Measurements from ENCODE around the gene SGSH. TPM values are rescaled to one million over a fixed set of nuclear protein-coding genes. Genes with fewer than 3 reads are reported as not detected.
A peak's percentile ranks its signal among the peaks of the same experiment; 100 is the strongest.

SGSH gene
- 30.4 TPM for polyA plus RNA-seq (2013, experiment 1 of 2)
- polyA plus RNA-seq (2013, experiment 2 of 2), result 19.2 TPM

GRCh38 chr17:80220054-80220735, at the start of gene SGSH, which contains the start of gene SLC26A11:
SGSH (minus strand) TSS chr17:80220333; CDS start chr17:80220313, 20 bp downstream.
SLC26A11 (plus strand) TSS chr17:80220427; CDS start chr17:80221561, 1,134 bp downstream.
- Histone ChIP-seq H3K27ac (ENCODE audit: low read depth, low read length, severe bottlenecking) (peak within 1 kb of the TSS; percentile 41), H3K36me3 (ENCODE audit: control insufficient read depth, insufficient read depth, low read length) (peaks cover 43% of the 10 kb centered on the region), H3K4me1 (ENCODE audit: control insufficient read depth, insufficient read depth, low read length, poor library complexity, severe bottlenecking) (peaks cover 12% of the 10 kb centered on the region), H3K4me3 (ENCODE audit: extremely low read depth, insufficient read depth, low read length, poor library complexity, severe bottlenecking) (peak within 1 kb of the TSS; percentile 89), H3K9me3 (ENCODE audit: control insufficient read depth, low read length) (no peaks in the 10 kb centered on the region)
- WGBS, 2 experiments (ENCODE audit: insufficient coverage in 2 of 2), result 0 to 1% methylated on average over 42 to 53 of the region's 77 CpGs

- Histone ChIP-seq H3K4me1 (ENCODE audit: control insufficient read depth, insufficient read depth, low read length, poor library complexity, severe bottlenecking) (peaks cover under 1% of the 10 kb centered on the region), H3K36me3 (ENCODE audit: control insufficient read depth, insufficient read depth, low read length) (peaks cover 54% of the 10 kb centered on the region), H3K4me3 (ENCODE audit: extremely low read depth, insufficient read depth, low read length, poor library complexity, severe bottlenecking) (no peak overlapping the region), H3K9me3 (ENCODE audit: control insufficient read depth, low read length) (no peaks in the 10 kb centered on the region), H3K27ac (ENCODE audit: low read depth, low read length, severe bottlenecking) (no peak overlapping the region)
- 94 to 100% methylated on average over 1 to 2 of the region's 2 CpGs for WGBS, 2 experiments (ENCODE audit: insufficient coverage in 2 of 2)
Observed at GRCh38 chr17:80269405-80269807, 49.3 kb upstream of the SGSH start.

- Histone ChIP-seq H3K9me3 (ENCODE audit: control insufficient read depth, low read length) (no peaks in the 10 kb centered on the region), H3K36me3 (ENCODE audit: control insufficient read depth, insufficient read depth, low read length) (peaks cover 57% of the 10 kb centered on the region), H3K4me3 (ENCODE audit: extremely low read depth, insufficient read depth, low read length, poor library complexity, severe bottlenecking) (no peak overlapping the region), H3K4me1 (ENCODE audit: control insufficient read depth, insufficient read depth, low read length, poor library complexity, severe bottlenecking) (peaks cover 6% of the 10 kb centered on the region), H3K27ac (ENCODE audit: low read depth, low read length, severe bottlenecking) (no peak overlapping the region)
- 59 to 79% methylated on average over 3 to 4 of the region's 4 CpGs for WGBS, 2 experiments (ENCODE audit: insufficient coverage in 2 of 2)
Observed at GRCh38 chr17:80268427-80268826, 48.3 kb upstream of the SGSH start.

GRCh38 chr17:80267391-80267790, 47.3 kb upstream of the SGSH start:
- H3K4me3 ChIP-seq (ENCODE audit: extremely low read depth, insufficient read depth, low read length, poor library complexity, severe bottlenecking), result no peak overlapping the region
- WGBS, 2 experiments (ENCODE audit: insufficient coverage in 2 of 2), result 96% methylated on average over 4 of the region's 6 CpGs; no CpG with 5 or more reads in 1 of the 2 experiments

GRCh38 chr17:80265205-80266068, 45.3 kb upstream of the SGSH start:
- 95 to 96% methylated on average over 15 to 16 of the region's 17 CpGs for WGBS, 2 experiments (ENCODE audit: insufficient coverage in 2 of 2)
- Histone ChIP-seq H3K27ac (ENCODE audit: low read depth, low read length, severe bottlenecking) (no peak overlapping the region), H3K4me1 (ENCODE audit: control insufficient read depth, insufficient read depth, low read length, poor library complexity, severe bottlenecking) (peaks cover 15% of the 10 kb centered on the region), H3K9me3 (ENCODE audit: control insufficient read depth, low read length) (no peaks in the 10 kb centered on the region), H3K36me3 (ENCODE audit: control insufficient read depth, insufficient read depth, low read length) (peaks cover 52% of the 10 kb centered on the region), H3K4me3 (ENCODE audit: extremely low read depth, insufficient read depth, low read length, poor library complexity, severe bottlenecking) (no peak overlapping the region)

More at GRCh38 chr17:80267391-80267790, 47.3 kb upstream of the SGSH start:
- no peaks in the 10 kb centered on the region for H3K9me3 ChIP-seq (ENCODE audit: control insufficient read depth, low read length)
- no peak overlapping the region for H3K27ac ChIP-seq (ENCODE audit: low read depth, low read length, severe bottlenecking)
- H3K4me1 ChIP-seq (ENCODE audit: control insufficient read depth, insufficient read depth, low read length, poor library complexity, severe bottlenecking), result peaks cover 10% of the 10 kb centered on the region
- H3K36me3 ChIP-seq (ENCODE audit: control insufficient read depth, insufficient read depth, low read length), result peaks cover 52% of the 10 kb centered on the region

GRCh38 chr17:80264205-80265075, 44.3 kb upstream of the SGSH start:
- WGBS, 2 experiments (ENCODE audit: insufficient coverage in 2 of 2), result 88 to 95% methylated on average over 11 to 14 of the region's 19 CpGs
- Histone ChIP-seq H3K27ac (ENCODE audit: low read depth, low read length, severe bottlenecking) (no peak overlapping the region), H3K4me1 (ENCODE audit: control insufficient read depth, insufficient read depth, low read length, poor library complexity, severe bottlenecking) (peaks cover 20% of the 10 kb centered on the region), H3K36me3 (ENCODE audit: control insufficient read depth, insufficient read depth, low read length) (peaks cover 49% of the 10 kb centered on the region), H3K9me3 (ENCODE audit: control insufficient read depth, low read length) (no peaks in the 10 kb centered on the region), H3K4me3 (ENCODE audit: extremely low read depth, insufficient read depth, low read length, poor library complexity, severe bottlenecking) (no peak overlapping the region)

- no peak overlapping the region for H3K4me3 ChIP-seq (ENCODE audit: extremely low read depth, insufficient read depth, low read length, poor library complexity, severe bottlenecking)
- 93 to 94% methylated on average over 13 to 19 of the region's 19 CpGs for WGBS, 2 experiments (ENCODE audit: insufficient coverage in 2 of 2)
- H3K27ac ChIP-seq (ENCODE audit: low read depth, low read length, severe bottlenecking), result no peak overlapping the region
Observed at GRCh38 chr17:80263253-80264204, 43.4 kb upstream of the SGSH start.

GRCh38 chr17:80262775-80263244, 42.7 kb upstream of the SGSH start:
- Histone ChIP-seq H3K4me1 (ENCODE audit: control insufficient read depth, insufficient read depth, low read length, poor library complexity, severe bottlenecking) (peaks cover 23% of the 10 kb centered on the region), H3K27ac (ENCODE audit: low read depth, low read length, severe bottlenecking) (no peak overlapping the region), H3K4me3 (ENCODE audit: extremely low read depth, insufficient read depth, low read length, poor library complexity, severe bottlenecking) (no peak overlapping the region), H3K36me3 (ENCODE audit: control insufficient read depth, insufficient read depth, low read length) (peaks cover 35% of the 10 kb centered on the region), H3K9me3 (ENCODE audit: control insufficient read depth, low read length) (no peaks in the 10 kb centered on the region)
- 91 to 92% methylated on average over 4 of the region's 8 CpGs for WGBS, 2 experiments (ENCODE audit: insufficient coverage in 2 of 2)

More at GRCh38 chr17:80263253-80264204, 43.4 kb upstream of the SGSH start:
- H3K4me1 ChIP-seq (ENCODE audit: control insufficient read depth, insufficient read depth, low read length, poor library complexity, severe bottlenecking), result peaks cover 23% of the 10 kb centered on the region
- H3K36me3 ChIP-seq (ENCODE audit: control insufficient read depth, insufficient read depth, low read length), result peaks cover 42% of the 10 kb centered on the region
- H3K9me3 ChIP-seq (ENCODE audit: control insufficient read depth, low read length), result no peaks in the 10 kb centered on the region

GRCh38 chr17:80262291-80262690, 42.2 kb upstream of the SGSH start:
- WGBS, 2 experiments (ENCODE audit: insufficient coverage in 2 of 2), result 89 to 90% methylated on average over 3 of the region's 3 CpGs
- H3K4me3 ChIP-seq (ENCODE audit: extremely low read depth, insufficient read depth, low read length, poor library complexity, severe bottlenecking), result peak overlapping the region; percentile 79

More at GRCh38 chr17:80262291-80262690, 42.2 kb upstream of the SGSH start:
- H3K4me1 ChIP-seq (ENCODE audit: control insufficient read depth, insufficient read depth, low read length, poor library complexity, severe bottlenecking), result peaks cover 23% of the 10 kb centered on the region
- peaks cover 29% of the 10 kb centered on the region for H3K36me3 ChIP-seq (ENCODE audit: control insufficient read depth, insufficient read depth, low read length)
- no peak overlapping the region for H3K27ac ChIP-seq (ENCODE audit: low read depth, low read length, severe bottlenecking)
- H3K9me3 ChIP-seq (ENCODE audit: control insufficient read depth, low read length), result no peaks in the 10 kb centered on the region

Measured in mesodermal cell (in vitro differentiated cells).